ENCODE results near the gene GTF2I.
"Not testable (repeated sequence)": the region's sequence is repeated elsewhere in the genome, so short reads cannot be mapped to it uniquely, and the experiment has no call there.

GTF2I gene

DNA sequence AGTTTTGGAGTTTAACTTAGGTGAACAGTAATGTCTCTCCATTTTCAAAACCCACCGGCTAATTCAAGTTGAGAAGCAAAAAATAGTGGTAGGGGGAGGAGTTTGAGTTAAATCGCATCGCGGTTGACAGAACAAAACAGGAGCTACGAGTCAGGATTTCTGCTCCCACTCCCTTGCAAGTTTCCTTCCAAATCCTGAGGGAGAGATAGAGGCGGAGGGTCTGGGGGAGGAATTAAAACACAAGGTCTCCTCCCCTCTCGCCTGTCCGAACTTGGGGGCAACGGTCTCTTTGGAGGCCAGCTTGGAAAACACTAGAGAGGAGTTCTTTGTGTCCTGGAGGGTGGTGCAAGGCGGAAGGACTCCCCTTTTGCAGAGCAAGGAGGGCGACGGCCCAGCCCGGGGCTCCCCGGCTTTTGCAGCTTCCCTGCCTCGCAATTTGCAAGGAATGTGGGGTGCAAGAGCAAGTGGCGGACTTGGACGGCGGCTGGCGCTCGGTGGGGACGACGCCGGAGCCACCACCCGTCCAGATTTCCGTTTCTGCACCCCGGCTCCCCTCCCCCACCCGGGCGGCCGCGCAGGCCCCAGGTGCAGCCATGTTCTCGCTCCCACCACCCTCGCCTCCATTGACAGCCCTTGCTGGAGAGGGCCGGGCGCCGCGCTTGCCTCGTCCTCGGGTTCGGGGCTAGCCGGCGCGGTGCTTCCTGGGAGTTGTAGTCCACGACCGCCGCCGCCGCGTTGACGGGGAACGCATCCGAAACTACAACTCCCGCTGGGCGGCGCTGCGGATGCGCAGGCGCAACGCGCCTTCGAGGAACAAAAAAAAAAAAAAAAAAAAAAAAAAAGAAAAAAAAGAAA lies 454 bp upstream of the GTF2I start:
- FAIRE-seq, result no peak

DNA sequence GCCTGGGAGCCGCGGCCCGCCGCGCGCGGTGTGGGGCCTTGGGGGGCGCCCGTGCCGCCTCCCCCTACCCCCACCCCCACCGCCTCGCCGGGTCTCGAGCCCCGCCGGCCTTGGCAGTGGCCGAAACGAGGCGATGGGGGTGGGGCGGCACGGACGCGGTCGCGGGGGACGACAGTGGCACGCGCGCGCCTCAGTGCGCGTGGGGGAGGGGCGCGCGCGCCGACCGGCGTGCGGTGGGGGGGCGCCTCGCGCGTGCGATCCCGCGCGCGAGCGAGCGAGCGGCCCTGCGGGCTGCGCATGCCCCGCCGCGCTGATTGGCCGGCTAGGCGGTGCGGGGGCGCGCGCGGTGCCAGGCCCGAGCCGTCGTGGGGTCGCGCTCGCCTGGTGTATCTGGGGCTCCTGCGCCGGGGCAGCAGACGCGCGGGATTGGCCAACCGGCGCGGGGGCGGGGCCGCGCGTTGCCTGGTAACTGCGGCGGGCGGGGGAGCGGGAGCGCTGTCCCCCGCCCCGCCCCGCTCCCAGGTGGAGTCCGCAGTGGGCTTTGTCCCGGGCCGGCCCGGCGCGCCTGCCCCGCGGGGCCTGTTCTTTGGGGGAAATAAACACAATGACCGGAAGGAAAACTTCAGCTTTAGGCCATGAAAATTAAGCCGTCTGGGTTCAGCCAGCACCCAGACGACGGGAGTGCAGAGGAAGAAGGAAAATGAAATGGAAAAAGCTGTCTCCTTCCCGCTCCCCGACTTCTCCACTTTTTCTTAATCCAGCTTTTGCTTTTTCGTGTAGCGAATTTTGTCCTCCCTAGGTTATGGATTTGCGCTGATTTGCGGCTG lies 873 bp downstream of the GTF2I start:
- no peak for FAIRE-seq

DNA sequence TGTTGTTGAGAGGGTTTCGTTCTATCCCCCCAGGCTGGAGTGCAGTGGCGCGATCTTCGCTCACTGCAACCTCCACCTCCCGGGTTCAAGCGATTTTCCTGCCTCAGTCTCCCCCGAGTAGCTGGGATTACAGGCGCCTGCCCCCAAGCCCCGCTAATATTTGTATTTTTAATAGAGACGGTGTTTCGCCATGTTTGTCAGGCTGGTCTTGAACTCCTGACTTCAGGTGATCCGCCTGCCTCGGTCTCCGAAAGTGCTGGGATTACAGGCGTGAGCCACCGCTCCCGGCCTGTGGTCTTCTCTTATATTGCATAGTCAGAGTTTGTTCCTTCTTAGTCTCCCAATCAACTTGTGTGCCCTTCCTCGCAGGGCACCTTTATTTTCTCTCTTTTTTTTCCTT lies 2.7 kb downstream of the GTF2I start:
- FAIRE-seq, result not testable (repeated sequence)

DNA sequence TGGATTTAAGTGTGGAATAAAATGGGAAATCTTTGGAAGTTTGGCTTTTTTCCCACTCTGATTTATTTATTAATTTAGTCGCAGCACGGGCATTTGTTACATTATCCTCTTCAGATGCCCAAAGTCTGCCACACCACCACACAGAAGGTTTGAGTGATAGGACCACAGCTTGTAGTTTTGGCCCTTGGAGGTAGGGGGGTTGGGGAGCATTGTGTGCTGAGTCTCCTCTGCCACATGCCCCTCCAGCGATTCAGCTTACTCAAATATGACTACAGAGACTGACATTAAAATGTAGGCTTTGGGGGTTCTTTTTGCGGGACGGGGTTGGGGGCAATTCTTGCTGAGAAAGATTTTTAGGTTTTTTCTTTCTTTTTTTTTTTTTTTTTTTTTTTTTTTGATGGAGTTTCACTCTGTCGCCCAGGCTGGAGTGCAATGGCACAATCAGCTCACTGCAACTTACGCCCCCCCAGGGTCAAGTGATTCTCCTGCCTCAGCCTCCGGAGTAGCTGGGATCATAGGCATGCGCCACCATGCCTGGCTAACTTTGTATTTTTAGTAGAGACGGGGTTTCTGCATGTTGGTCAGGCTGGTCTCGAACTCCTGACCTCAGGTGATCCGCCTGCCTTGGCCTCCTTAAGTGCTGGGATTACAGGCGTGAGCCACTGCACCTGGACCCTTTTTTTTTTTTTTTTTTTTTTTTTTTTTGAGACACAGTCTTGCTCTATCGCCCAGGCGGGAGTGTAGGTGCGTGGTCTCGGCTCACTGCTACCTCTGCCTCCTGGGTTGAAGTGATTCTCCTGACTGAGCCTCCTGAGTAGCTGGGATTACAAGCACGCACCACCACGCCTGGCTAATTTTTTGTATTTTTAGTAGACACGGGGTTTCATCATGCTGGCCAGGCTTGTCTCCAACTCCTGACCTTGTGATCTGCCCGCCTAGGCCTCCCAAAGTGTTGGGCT lies 4.6 kb downstream of the GTF2I start:
- not testable (repeated sequence) for FAIRE-seq

DNA sequence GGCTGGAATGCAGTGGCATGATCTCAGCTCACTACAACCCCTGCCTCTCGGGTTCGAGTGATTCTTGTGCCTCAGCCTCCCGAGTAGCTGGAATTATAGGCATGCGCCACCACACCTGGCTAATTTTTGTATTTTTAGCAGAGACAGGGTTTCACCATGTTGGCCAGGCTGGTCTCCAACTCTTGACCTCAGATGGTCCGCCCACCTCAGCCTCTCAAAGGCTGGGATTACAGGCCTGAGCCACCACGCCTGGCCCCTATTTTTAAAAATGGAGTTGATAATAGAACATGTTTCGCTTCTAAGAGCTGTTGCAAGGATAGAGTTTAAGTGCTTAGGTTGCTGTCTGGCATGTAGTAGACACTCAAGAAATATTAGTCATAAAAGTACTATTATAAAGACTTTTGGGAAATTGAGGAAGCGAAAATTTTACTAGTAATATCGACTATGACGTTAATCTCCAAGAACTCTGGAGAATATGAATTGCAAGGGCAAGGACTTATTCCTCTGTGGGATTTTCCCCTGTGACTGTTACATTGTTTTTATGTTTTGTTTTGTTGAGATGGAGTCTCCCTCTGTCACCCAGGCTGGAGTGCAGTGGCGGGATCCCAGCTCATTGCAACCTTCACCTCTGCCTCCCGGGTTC lies 7.9 kb downstream of the GTF2I start:
- no peak for FAIRE-seq

DNA sequence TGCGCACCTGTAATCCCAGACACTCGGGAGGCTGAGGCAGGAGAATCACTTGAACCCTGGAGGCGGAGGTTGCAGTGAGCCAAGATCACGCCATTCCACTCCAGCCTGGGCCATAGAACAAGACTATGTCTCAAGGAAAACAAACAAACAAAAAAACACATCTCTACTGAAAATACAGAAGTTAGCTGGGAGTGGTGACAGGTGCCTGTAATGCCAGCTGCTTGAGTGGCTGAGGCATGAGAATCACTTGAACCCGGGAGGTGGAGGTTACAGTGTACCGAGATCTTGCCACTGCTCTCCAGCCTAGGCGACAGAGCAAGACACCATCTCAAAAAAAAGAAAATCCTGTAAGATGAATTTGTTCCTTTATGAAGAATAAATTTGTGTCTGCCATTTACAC lies 9.5 kb downstream of the GTF2I start:
- not testable (repeated sequence) for FAIRE-seq

DNA sequence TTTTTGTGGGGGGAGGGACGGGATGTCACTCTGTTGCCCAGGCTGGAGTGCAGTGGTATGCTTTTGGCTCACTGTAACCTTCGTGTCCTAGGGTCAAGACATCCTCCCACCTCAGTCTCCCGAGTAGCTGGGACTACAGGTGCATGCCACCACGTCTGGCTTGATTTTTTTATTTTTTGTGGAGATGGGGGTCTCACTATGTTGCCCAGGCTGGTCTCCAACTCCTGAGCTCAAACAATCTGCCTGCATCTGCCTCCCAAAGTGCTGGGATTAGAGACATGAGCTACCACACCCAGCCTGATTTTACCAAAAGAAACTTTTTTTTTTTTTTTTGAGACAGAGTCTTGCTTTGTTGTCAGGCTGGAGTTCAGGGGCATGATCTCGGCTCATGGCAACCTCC lies 10.0 kb downstream of the GTF2I start:
- FAIRE-seq, result not testable (repeated sequence)

DNA sequence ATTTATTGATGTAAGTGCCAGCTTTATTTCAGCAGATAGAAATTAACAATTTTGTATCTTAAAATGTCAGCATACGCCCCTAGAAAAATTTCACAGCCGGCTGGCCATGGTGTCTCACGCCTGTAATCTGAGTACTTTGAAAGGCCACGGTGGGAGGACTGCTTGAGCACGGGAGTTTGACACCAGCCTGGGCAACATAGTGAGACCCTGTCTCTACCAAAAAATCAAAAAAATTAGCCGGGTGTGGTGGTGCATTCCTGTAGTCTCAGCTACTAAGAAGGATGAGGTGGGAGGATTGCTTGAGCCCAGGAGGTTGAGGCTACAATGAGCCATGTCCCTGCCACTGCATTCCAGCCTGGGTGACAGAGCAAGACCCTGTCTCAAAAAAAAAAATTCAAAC lies 14.1 kb downstream of the GTF2I start:
- FAIRE-seq, result no peak

DNA sequence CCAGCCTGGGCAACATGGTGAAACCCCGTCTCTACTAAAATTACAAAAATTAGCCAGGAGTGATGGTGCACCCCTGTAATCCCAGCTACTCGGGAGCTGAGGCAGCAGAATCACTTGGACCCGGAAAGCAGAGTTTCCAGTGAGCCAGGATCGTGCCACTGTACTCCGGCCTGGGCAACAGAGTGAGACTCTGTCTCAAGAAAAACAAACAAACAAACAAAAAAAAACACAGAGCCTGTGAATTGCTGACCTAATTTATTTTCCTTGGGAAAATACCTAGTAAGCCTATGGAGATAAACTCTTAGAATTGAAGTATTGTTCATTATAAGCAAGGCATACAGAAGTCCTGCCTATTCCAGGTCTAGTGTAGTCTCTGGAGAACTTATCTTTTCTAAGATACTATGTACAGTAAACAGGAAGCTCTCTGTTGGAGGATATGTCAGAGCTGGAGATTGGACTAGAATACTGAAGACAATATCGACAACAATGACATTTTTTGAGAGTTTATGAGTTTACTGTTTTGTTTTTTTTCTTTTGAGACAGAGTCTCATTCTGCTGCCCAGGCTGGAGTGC lies 14.9 kb downstream of the GTF2I start:
- FAIRE-seq, result no peak

DNA sequence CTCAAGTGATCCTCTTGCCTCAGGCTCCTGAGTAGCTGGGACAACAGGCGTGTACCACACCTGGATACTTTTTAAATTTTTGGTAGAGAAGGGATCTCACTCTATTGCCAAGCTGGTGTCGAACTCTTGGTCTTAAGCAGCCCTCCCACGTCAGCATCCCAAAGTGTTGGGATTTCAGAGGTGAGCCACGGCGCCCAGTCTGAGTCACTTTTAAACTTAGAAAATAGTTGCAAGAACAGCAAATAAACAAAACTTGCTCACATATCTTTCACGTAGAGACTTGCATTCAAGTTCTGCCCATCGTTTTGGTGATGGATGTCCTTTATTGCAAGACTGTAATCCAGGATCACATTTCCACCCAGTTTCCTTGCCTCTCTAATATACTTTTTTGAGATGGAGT lies 16.6 kb downstream of the GTF2I start:
- no peak for FAIRE-seq

DNA sequence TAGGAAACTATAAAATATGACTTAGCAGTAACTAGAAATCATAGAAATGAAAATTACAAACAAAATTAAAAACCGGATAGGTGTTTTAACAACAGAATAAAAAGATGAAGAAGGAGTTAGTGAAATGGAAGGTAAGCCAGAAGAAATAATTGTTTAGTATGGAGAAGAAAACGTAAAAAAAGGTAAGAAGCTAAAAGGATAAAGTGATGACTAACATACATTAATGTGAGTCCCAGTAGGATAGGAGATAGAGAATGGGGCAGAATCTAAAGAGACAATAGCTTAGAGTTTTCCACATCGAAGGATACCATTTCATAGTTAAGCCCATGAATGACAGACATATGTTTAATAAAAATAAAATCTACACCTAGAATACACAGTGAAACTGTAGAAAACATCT lies 25.3 kb downstream of the GTF2I start:
- FAIRE-seq, result no peak

DNA sequence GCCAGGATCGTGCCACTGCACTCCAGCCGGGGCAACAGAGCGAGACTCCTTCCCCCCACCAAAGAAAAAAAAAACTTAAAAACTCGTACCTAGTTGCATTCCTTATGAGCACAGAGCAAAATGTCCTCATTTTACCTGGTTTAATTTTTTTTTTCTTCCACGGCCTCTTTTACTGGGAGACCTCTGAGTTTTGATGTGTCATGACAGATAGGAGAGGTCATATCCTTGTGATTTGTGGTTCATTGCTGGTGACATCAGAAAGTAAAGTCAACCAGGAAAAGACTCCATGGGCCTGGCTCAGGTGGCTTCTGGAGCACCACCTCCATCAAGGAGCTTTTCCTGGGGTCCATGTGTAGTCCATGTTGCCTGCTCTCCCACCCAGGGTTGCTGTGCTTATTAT lies 26.3 kb downstream of the GTF2I start:
- no peak for FAIRE-seq

DNA sequence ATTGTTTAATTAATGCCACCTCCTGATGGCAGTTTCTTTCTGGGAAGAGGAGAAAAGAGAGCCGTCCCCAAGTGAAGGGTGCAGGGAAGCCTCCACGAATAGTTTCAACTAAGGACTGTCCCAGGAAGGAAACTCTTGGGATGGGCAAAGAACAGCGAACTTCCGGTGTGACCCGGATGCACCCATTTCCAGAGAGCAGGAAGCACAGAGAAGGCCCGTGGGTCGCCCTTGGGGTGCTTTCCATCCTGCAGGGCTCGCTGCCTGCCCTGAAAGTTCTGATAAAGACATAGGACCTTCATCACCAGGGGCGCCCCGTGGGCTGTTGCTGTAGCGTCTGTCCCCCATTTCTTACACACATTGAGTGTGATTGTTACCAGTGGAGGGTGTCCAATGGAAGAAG lies 27.0 kb downstream of the GTF2I start:
- no peak for FAIRE-seq

DNA sequence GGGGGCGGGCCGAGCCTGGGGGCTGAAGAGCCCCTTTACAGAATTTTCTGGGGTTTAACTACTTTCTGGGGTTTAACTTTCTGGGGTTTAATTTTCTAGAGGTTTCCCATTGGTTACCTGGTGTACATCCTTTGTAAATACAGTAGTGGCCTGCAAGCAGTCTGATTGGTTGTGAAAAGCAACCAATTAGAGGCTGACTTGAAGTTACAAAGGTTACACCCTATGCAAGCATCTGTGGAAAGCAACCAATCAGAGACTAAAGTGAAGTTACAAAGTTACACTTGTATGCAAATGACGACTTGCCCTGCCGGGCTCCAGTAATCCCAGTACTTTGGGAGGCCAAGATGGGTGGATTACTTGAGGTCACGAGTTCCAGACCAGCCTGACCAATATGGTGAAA lies 27.4 kb downstream of the GTF2I start:
- no peak for FAIRE-seq

DNA sequence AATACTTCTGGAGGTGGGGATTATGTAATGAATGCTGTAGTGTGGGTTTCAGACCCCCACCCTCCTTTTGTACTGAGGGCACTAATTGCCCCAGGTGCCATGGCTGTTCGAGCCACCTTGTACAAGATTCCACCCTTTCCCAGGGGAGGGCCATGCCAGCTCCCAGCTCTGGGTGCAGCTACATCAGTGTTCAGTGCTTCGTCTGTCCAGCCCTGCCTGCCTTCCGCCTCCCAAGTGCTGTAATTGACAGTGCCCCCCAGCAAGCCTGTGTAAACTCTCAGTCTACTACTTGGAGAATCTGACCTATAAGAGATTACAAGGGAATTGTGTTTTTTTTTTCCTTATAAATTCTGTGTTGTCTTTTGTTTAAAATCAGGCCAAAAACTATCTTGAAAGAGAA lies 33.0 kb downstream of the GTF2I start:
- FAIRE-seq, result no peak

DNA sequence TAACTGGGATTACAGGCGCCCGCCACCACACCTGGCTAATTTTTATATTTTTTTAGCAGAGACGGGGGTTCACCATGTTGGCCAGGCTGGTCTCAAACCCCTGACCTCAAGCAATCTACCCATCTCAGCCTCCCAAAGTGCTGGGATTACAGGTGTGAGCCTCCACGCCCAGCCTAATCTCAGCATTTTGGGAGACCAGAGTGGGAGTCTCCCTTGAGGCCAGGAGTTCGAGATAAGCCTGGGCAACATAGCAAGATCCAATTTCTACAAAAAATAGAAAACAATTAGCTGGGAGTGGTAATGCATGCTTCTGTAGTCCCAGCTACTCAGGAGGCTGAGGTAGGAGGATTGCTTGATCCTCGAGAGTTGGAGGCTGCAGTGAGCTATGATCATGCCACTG lies 46.9 kb downstream of the GTF2I start:
- not testable (repeated sequence) for FAIRE-seq

DNA sequence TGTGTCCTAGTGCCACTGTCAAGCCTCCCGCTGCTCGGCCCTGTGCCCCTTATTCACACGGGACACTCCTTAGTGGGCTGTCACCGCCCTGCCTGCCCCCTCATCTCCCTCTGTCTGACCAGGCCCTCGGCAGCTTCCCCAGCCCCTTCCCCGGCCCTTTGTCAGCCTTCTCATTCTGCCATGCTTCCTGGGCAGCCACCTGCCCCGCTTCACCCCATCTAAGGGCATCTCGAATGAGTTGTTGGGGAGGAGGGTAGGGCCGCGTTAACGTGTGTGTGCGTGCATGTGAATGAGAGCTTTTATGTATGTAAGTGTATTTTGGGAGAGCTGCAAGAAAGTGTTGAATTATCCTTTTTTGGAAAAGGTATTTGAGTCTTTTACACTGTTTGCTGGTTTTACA lies 49.7 kb downstream of the GTF2I start:
- FAIRE-seq, result no peak

DNA sequence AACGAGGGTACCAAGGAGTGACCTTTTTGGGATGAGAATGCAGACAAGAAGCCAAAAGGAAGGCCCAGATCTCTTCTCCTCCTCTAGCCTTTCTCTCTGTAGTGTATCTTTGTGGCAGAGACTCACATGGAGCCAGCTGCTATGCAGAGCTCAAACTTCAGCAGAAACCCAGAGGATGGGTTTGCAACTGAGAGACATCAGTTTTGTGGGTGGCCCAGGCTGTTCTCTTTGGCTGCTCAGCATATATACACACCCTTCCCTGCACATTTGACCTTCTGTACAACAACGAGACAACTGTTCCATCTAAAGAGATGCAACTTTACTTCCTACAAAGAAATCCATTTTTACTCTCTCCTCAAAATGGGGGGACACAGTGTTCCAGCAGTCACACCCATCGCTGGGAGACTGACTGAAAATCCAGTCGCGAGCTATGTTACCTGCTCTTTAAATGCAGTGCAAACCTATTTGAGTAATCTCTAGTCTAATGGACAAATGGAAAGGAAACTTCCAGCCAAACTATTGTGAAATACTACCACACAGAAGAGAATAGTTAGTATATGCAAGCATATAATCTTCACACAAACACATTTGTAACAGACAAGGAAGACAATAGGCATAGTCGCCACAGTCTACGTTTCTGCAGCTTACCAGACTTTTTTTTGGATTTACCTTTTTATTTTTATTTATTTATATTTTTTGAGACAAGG lies 51.2 kb downstream of the GTF2I start:
- FAIRE-seq, result no peak

DNA sequence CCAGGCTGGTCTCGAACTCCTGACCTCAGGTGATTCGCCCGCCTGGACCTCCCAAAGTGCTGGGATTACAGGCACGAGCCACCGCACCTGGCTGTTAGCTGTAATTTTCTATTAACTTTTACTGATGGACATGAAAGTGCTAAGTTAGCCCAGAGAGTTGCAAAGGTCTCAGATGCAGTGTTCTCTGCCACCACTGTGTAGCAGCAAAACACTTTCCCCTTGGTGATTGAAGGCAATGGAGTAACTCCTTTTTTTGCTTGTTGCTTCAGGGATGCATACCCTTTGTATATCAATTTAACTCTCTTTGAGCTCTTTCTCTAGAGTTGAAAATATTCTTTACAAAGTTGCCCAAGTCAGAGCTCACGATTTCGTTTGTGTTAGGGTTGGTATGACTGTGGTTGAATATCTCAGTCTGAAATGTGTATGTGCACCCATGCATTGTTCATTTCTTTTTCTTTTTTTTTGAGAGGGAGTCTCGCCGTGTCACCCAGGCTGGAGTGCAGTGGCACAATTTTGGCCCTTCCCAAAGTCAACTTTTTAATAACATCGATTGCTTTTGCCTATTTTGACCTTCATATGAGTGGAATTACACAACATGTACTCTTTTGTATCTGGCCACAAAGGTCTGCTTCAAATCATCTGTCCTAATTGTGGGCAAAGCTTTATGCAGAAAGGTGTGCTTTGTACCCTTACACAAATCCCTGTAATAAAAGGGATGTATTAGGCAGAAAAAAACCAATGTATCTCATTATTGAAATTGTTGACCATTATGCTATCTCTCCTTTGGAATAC lies 52.6 kb downstream of the GTF2I start:
- no peak for FAIRE-seq

DNA sequence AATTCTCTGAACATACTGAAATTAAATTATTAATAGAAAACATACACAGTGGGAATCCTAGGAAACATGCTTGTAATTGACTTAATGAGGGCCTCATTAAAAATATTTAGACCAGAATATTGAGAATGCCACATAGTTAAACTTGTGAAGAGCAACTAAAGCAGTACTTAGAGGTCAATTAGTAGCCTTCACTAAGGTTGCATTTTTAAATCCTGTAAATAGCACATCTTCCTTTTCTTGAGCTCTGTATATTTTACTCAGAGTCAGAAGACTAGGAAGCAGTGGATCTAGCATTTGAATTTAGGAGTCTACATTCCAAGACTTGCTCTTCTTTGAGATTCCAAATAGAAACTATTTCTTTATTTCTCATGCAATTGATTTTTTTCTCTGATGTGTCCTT lies 56.0 kb downstream of the GTF2I start:
- no peak for FAIRE-seq

DNA sequence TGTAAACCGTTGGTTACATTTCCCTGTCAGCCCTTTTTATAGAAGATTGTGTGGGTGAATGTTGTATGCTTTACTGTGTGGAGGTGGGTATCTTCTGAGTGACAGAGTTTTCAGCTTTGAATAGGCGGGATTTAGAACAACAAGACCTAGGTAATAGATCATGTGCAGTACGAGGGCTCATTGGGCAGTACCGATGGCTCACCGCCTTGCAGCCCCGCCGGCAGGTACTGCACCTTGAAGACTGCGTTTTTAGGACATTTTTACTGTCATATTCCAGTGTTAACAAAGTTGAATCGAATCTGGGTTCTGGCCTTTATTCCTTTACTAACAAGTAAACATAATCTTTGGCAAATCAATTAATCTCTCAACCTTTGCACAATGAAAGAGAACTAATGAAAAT lies 60.4 kb downstream of the GTF2I start:
- FAIRE-seq, result no peak
